Activated T-helper 1 cell treated with anti-CD3 and anti-CD28 coated beads, Interleukin-2, amount 50 U/mL, for 16 hours (primary cell): Measurements from ENCODE around the gene PTCH2.
"Not testable (repeated sequence)": the region's sequence is repeated elsewhere in the genome, so short reads cannot be mapped to it uniquely, and the experiment has no call there.

Experiments used
- DNase-seq, 2 donors: peaks; one replicate each; pipeline ENCODE4 v3.0.0-alpha.2; 2020; ENCODE audit warnings: low read depth in 1 of 2, low spot score in 1 of 2

PTCH2 gene

GRCh38 chr1:44803062-44803311 lies 40.1 kb downstream of the PTCH2 start:
- DNase-seq, result no peak

GRCh38 chr1:44802306-44803061 lies 40.6 kb downstream of the PTCH2 start:
- DNase-seq, result no peak

GRCh38 chr1:44801491-44802305 lies 41.4 kb downstream of the PTCH2 start:
- no peak for DNase-seq

GRCh38 chr1:44799770-44800584 lies 43.1 kb downstream of the PTCH2 start, which contains the start of gene PLK3:
TSS of gene PLK3 (plus strand) at chr1:44800377. CDS start at chr1:44800464, 87 bp downstream.
- DNase-seq, result peak; percentile 96 to 98

GRCh38 chr1:44798481-44799365 lies 44.3 kb downstream of the PTCH2 start:
- no peak for DNase-seq

GRCh38 chr1:44797886-44798285 lies 45.2 kb downstream of the PTCH2 start:
- not testable (repeated sequence) for DNase-seq

GRCh38 chr1:44792736-44793502 lies 50.1 kb downstream of the PTCH2 start:
- no peak for DNase-seq

- DNase-seq, result no peak
Observed at GRCh38 chr1:44790968-44791801, 51.9 kb downstream of the PTCH2 start.

- no peak for DNase-seq
Observed at GRCh38 chr1:44788120-44788860, 54.8 kb downstream of the PTCH2 start, which contains the start of gene BEST4. TSS of gene BEST4 (minus strand) at chr1:44788170. CDS start at chr1:44787705, 465 bp downstream.

- no peak for DNase-seq
Observed at GRCh38 chr1:44787506-44787905, 55.5 kb downstream of the PTCH2 start.

- DNase-seq, result no peak
Observed at GRCh38 chr1:44786841-44787426, 56.1 kb downstream of the PTCH2 start.

- DNase-seq, result peak; percentile 65 to 66
Observed at GRCh38 chr1:44786138-44786840, 56.8 kb downstream of the PTCH2 start.

- DNase-seq, result no peak
Observed at GRCh38 chr1:44785501-44786137, 57.4 kb downstream of the PTCH2 start.

GRCh38 chr1:44785029-44785380 lies 58.0 kb downstream of the PTCH2 start:
- no peak for DNase-seq

GRCh38 chr1:44784094-44785028 lies 58.7 kb downstream of the PTCH2 start:
- DNase-seq, result peak in 1 of 2 donors; percentile 16

- no peak for DNase-seq
Observed at GRCh38 chr1:44783697-44784093, 59.4 kb downstream of the PTCH2 start.
